HEK293T (cell line): ENCODE data around the gene DLG2.

ENCODE experiments used
- CTCF ChIA-PET: fragments of 350-600 bp; formaldehyde crosslinking; extraction: SDS; loops from one replicate; lab custom pipeline; 2021; ENCODE audit warnings: antibody characterized with exemption, inconsistent platforms; lab: Yijun Ruan, JAX
- POLR2A ChIA-PET: fragments of 350-600 bp; formaldehyde crosslinking; extraction: SDS; loops from one replicate; lab custom pipeline; 2020; ENCODE audit warnings: antibody characterized with exemption, inconsistent platforms; lab: Yijun Ruan, JAX
- DNase-seq: peaks from one replicate; pipeline ENCODE4 v3.0.0; 2012; ENCODE audit warnings: mixed read lengths; ENCODE audit errors: extremely low spot score
- ARNT ChIP-seq: fragments of 450-650 bp; IDR thresholded peaks from 2 replicates; pipeline ENCODE4 v1.6.1; 2017; ENCODE audit warnings: mild to moderate bottlenecking
- BHLHE40 ChIP-seq: fragments of 450-650 bp; IDR thresholded peaks from 2 replicates; pipeline ENCODE4 v1.6.1; 2016; ENCODE audit warnings: mild to moderate bottlenecking, moderate library complexity, borderline replicate concordance
- CTBP1 ChIP-seq: fragments of 450-650 bp; IDR thresholded peaks from 2 replicates; pipeline ENCODE4 v1.6.1; 2016; ENCODE audit warnings: borderline replicate concordance
- ELF4 ChIP-seq: fragments of 450-650 bp; IDR thresholded peaks from 2 replicates; pipeline ENCODE4 v1.6.1; 2017; ENCODE audit warnings: antibody characterized with exemption
- FOXA1 ChIP-seq: fragments of 450-650 bp; IDR thresholded peaks from 2 replicates; pipeline ENCODE4 v1.6.1; 2016; ENCODE audit warnings: mild to moderate bottlenecking
- FOXK2 ChIP-seq: fragments of 450-650 bp; IDR thresholded peaks from 2 replicates; pipeline ENCODE4 v1.6.1; 2016; ENCODE audit warnings: mild to moderate bottlenecking
- FOXM1 ChIP-seq: fragments of 450-650 bp; IDR thresholded peaks from 2 replicates; pipeline ENCODE4 v1.6.1; 2017; ENCODE audit warnings: mild to moderate bottlenecking, borderline replicate concordance
- HDGF ChIP-seq: fragments of 450-650 bp; IDR thresholded peaks from 2 replicates; pipeline ENCODE4 v1.6.1; 2017; ENCODE audit warnings: antibody characterized with exemption, borderline replicate concordance
- L3MBTL2 ChIP-seq: fragments of 450-650 bp; conservative IDR thresholded peaks from 2 replicates; pipeline ENCODE4 v1.6.1; 2016; ENCODE audit warnings: mild to moderate bottlenecking
- LEF1 ChIP-seq: fragments of 450-650 bp; IDR thresholded peaks from 2 replicates; pipeline ENCODE4 v1.6.1; 2017; ENCODE audit warnings: mild to moderate bottlenecking, borderline replicate concordance
- NFRKB ChIP-seq: fragments of 450-650 bp; IDR thresholded peaks from 2 replicates; pipeline ENCODE4 v1.6.1; 2016; ENCODE audit warnings: mild to moderate bottlenecking, moderate library complexity
- PKNOX1 ChIP-seq: fragments of 450-650 bp; IDR thresholded peaks from 2 replicates; pipeline ENCODE4 v1.6.1; 2016
- SP1 ChIP-seq: fragments of 450-650 bp; IDR thresholded peaks from 2 replicates; pipeline ENCODE4 v1.6.1; 2017
- SUZ12 ChIP-seq: fragments of 450-650 bp; IDR thresholded peaks from 2 replicates; pipeline ENCODE4 v1.6.1; 2016; ENCODE audit warnings: mild to moderate bottlenecking
- TARDBP ChIP-seq: fragments of 450-650 bp; IDR thresholded peaks from 2 replicates; pipeline ENCODE4 v1.6.1; 2016
- ZNF384 ChIP-seq: fragments of 450-650 bp; IDR thresholded peaks from 2 replicates; pipeline ENCODE4 v1.6.1; 2016

The DLG2 gene

GRCh38 chr11:84019571-84020194 is 1607.5 kb downstream of the DLG2 start:
- DNase-seq: no peak
- ChIA-PET POLR2A (no interaction called here), CTCF (no interaction called here)
- TF ChIP-seq HDGF: no peak
- TF ChIP-seq FOXA1: no peak

GRCh38 chr11:84014539-84014938 is 1612.6 kb downstream of the DLG2 start:
- no peak for TF ChIP-seq LEF1
- no peak for TF ChIP-seq TARDBP
- TF ChIP-seq ARNT: no peak
- no peak for TF ChIP-seq NFRKB
- TF ChIP-seq PKNOX1: no peak
- TF ChIP-seq L3MBTL2: no peak
- TF ChIP-seq BHLHE40: no peak
- no peak for TF ChIP-seq ZNF384
- TF ChIP-seq FOXA1: no peak
- no peak for TF ChIP-seq SP1
- TF ChIP-seq CTBP1: no peak
- TF ChIP-seq HDGF: no peak
- no peak for TF ChIP-seq SUZ12
- no peak for TF ChIP-seq ELF4
- TF ChIP-seq FOXK2: no peak
- TF ChIP-seq FOXM1: no peak
- ChIA-PET POLR2A (no interaction called here), CTCF (no interaction called here)
- no peak for DNase-seq

GRCh38 chr11:84012171-84012826 is 1614.8 kb downstream of the DLG2 start:
- ChIA-PET POLR2A (no interaction called here), CTCF (interaction anchor here (0.5 kb wide), 1 partner anchor 72 kb away, joined by 3 read pairs; no protein-coding TSS in a partner anchor)
- TF ChIP-seq ARNT: no peak
- no peak for TF ChIP-seq SUZ12
- no peak for TF ChIP-seq PKNOX1
- no peak for TF ChIP-seq TARDBP
- TF ChIP-seq FOXK2: no peak
- TF ChIP-seq NFRKB: no peak
- no peak for TF ChIP-seq ELF4
- TF ChIP-seq FOXA1: no peak
- no peak for TF ChIP-seq LEF1
- TF ChIP-seq ZNF384: no peak
- TF ChIP-seq BHLHE40: no peak
- no peak for TF ChIP-seq CTBP1
- TF ChIP-seq L3MBTL2: no peak
- no peak for TF ChIP-seq FOXM1
- no peak for TF ChIP-seq SP1
- DNase-seq: no peak

- CTCF ChIA-PET: no interaction called here
- TF ChIP-seq FOXA1 (no peak), ELF4 (no peak), SP1 (no peak), HDGF (no peak), L3MBTL2 (no peak), SUZ12 (no peak), ZNF384 (no peak), BHLHE40 (no peak), LEF1 (no peak), CTBP1 (no peak), FOXM1 (no peak), PKNOX1 (no peak), NFRKB (no peak), FOXK2 (no peak), TARDBP (no peak), ARNT (no peak)
- POLR2A ChIA-PET: no interaction called here
- no peak for DNase-seq
Measured at GRCh38 chr11:84003181-84003580, 1624.0 kb downstream of the DLG2 start.

GRCh38 chr11:83998921-83999320 is 1628.2 kb downstream of the DLG2 start:
- ChIA-PET POLR2A (no interaction called here), CTCF (no interaction called here)
- no peak for TF ChIP-seq TARDBP
- no peak for TF ChIP-seq LEF1
- no peak for TF ChIP-seq SP1
- TF ChIP-seq ZNF384: no peak
- no peak for TF ChIP-seq ELF4
- no peak for TF ChIP-seq SUZ12
- TF ChIP-seq ARNT: no peak
- no peak for TF ChIP-seq NFRKB
- TF ChIP-seq CTBP1: no peak
- TF ChIP-seq BHLHE40: no peak
- TF ChIP-seq L3MBTL2: no peak
- TF ChIP-seq FOXA1: no peak
- no peak for TF ChIP-seq PKNOX1
- TF ChIP-seq HDGF: no peak
- no peak for TF ChIP-seq FOXK2
- TF ChIP-seq FOXM1: no peak
- no peak for DNase-seq
